ENCODE data around the gene ENAH.

DNA sequence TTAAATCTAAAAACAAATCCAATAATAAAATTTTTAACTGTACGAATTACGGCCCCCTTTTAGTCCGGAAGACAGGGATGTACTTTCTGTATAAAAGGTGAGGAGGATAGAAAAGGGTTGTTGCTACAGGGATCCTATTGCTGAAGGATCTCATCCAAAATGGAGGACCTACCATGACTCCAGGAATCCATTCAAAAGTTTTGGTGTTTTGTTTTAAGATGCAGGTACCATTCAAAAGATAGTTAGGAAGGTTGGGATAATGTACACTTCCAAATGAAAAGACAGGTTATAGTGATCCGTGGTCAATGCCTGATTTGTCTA, 1.3 kb upstream of the ENAH start:
- no peak for TF ChIP-seq POLR2A (IDR thresholded peaks at IDR 0.05)
- TF ChIP-seq POLR2AphosphoS5 (IDR thresholded peaks at IDR 0.05): no peak
- TF ChIP-seq, protein P1, sequence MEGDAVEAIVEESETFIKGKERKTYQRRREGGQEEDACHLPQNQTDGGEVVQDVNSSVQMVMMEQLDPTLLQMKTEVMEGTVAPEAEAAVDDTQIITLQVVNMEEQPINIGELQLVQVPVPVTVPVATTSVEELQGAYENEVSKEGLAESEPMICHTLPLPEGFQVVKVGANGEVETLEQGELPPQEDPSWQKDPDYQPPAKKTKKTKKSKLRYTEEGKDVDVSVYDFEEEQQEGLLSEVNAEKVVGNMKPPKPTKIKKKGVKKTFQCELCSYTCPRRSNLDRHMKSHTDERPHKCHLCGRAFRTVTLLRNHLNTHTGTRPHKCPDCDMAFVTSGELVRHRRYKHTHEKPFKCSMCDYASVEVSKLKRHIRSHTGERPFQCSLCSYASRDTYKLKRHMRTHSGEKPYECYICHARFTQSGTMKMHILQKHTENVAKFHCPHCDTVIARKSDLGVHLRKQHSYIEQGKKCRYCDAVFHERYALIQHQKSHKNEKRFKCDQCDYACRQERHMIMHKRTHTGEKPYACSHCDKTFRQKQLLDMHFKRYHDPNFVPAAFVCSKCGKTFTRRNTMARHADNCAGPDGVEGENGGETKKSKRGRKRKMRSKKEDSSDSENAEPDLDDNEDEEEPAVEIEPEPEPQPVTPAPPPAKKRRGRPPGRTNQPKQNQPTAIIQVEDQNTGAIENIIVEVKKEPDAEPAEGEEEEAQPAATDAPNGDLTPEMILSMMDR (IDR thresholded peaks at IDR 0.05): no peak

Measured in gastroesophageal sphincter (tissue), 3 donors.